GM19468 (cell line): ENCODE results near the gene TNIP1.

Experiments used
- ATAC-seq: cut with Tn5 transposase; IDR thresholded peaks from one replicate; pipeline ENCODE4 v1.9.1; 2021; ENCODE audit warnings: mild to moderate bottlenecking, moderate library complexity, moderate number of reproducible peaks; ENCODE audit not compliant: unreplicated experiment; ENCODE audit errors: extremely low read depth

The TNIP1 gene

GRCh38 chr5:151086192-151086869, 5.5 kb upstream of the TNIP1 start:
- ATAC-seq: no peak

DNA sequence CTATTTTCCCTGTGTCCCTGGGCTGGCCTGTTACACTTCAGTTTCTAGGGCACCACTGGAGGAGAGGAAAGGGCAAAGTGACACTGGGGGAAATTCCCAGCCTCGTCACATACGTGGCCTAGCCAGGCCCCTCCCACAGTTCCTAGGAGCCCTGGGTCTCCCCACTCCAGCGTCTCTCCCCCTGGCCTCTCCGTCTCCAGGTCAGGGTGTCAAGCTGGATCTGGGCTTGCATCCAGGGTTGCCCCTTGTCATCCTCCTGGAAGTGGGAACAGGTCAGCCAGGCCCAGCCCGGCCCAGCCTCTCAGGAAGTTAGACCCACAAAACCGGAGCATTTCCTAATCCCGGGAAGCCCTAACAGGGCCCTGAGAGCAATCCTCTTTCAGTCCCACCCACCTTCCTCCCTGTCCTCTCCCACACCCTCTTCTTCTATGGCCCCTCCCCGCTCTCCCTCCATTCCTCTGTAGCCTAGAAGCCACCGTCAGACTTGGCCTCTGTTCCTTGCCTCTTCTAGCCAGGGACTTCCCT, 4.7 kb upstream of the TNIP1 start:
- ATAC-seq: no peak

DNA sequence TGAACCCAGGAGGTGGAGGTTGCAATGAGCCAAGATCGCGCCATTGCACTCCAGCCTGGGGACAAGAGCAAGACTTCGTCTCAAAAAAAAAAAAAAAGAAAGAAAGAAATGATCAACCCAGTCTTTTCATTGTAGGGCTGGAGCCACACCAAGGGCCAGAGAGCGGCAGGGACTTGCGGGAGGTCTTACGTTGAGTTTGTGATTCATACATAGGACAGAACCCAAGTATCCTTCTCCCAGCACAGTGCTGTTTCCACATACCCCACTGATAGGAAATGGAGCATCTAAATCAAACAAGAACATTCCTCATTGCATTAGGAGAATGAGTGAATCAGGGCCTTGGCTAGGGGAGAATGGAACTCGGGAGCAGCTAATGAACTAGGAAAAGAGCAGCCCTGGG, 3.5 kb upstream of the TNIP1 start:
- no peak for ATAC-seq

DNA sequence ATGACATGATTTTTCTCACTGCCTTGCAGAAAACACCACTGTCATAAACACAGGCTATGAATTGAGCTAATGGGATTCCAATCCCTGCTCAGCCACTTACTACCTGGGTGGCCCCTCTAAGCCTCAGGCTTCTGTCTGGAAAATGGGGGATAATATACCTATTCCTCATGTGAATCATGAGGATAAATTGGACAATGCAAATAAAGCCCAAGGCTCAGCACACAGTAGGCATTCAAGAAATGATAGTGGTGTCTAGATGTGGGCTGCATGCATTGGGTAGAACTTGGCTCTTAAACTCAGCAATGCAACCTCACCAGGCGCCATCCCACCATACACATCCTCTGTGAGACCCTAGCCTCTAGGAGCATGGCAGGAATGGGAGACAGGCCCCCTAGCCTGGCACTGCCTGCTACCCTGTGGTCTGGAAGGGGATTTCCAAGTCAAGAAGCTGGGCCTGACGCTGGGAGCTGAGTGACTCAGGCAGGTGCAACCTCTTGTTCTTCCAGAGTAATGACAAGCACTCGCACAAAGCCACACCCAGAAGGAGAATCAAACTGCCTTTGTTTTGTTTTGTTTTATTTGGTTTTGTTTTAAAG, 2.3 kb upstream of the TNIP1 start:
- no peak for ATAC-seq

- no peak for ATAC-seq
These were observed 1.6 kb upstream of the TNIP1 start for GRCh38 chr5:151082282-151082902.

DNA sequence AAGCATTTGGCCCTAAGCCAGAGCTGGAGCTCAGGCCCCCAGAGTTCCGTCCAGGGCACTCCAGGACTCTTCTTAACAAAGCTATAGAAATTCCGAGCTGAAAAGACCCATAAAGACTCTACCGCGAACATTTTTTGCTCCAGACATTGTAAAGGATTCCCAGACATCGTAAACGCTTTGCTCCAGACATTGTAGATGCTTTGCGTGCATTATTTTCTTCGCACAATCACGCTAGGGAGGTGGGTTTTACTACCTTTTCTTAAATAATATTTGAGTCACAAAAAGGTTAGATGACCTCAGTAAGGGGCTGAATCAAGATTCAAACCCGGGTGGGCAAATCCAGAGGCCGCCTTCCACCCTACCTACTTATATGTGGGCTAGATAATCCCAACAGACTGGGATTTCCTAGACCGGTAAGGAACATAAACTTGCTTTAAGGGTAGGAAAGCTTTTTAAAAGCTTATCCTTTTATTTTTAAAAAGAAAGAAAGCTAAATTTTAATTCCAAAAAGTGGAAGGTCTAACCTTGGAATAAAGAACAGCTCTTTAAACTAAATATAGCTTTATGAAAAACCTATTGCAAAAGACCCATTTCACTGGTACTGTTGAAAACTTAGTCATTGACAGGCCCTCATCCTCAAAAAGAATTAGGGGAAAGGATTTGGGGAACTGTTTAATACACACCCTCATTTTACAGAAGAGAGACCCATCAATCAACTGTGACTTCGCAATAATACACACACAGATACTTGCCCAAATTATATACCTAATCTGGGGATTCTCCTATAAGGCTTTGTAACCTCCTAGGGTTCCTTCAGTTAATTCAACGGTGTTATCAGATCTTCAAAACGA, 822 bp upstream of the TNIP1 start:
- ATAC-seq: no peak

DNA sequence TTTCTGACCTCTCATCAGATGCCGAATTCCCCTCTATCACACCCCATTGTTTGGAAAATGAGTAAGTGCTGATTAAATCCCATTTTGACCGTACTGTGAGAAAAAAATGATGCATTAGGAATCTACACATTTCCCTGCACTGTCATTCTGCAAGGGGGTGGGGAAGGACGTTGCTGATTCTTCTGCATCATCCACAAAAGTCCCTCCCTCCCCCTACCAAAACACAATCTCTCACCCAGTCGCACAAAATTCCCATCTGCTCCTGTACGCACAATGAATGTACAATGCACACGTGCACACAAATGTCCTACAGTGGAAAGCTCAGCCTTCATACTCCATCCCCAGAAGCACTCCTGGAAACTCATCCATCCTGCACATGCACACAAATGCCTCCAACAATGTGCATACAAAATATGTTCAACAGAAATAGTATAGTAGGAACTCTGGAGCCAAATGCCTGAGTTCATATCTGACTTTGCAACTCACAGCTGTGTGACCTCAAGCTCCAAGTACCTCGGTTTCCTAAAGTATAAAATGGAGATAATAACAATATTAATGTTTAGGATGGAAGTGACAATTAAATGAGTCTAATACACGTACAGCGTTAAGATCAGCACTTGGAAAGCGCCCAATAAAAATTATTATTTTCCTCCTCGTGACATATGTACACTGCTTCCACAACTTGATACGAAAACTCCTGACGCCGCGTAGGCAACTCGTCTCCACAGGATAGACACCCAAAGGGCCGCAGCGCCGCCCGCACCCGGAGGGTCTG, 809 bp downstream of the TNIP1 start:
- no peak for ATAC-seq

GRCh38 chr5:151078490-151079262, 2.2 kb downstream of the TNIP1 start:
- peak; percentile 11 for ATAC-seq

GRCh38 chr5:151077967-151078366, 2.9 kb downstream of the TNIP1 start:
- ATAC-seq: no peak

GRCh38 chr5:151077419-151077818, 3.4 kb downstream of the TNIP1 start:
- no peak for ATAC-seq

DNA sequence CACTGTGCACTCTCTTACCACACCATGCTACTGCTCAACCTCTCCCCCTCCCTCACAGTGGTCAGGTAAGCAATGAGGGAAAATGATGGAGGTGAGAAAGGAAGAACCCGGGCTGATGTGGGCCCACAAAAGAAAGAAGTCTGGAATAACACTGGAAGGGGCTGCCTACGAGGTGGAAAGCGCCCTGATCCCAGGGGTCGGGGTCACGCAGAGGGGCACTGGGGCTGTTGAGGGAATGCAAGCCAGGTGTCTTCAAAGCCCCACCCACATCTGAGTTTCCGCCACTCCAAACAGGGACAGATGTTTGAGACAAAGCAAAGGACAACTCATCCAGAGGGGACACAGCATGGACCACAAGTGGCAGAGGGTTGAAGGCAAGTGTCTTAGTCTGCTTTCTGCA, 4.2 kb downstream of the TNIP1 start:
- ATAC-seq: no peak

GRCh38 chr5:151075698-151076331, 5.0 kb downstream of the TNIP1 start:
- no peak for ATAC-seq

GRCh38 chr5:151074557-151074956, 6.3 kb downstream of the TNIP1 start:
- no peak for ATAC-seq

GRCh38 chr5:151073280-151073679, 7.6 kb downstream of the TNIP1 start:
- ATAC-seq: no peak

- ATAC-seq: no peak
These were observed 8.2 kb downstream of the TNIP1 start for GRCh38 chr5:151072630-151073025.

- no peak for ATAC-seq
These were observed 8.8 kb downstream of the TNIP1 start for GRCh38 chr5:151071848-151072629.

DNA sequence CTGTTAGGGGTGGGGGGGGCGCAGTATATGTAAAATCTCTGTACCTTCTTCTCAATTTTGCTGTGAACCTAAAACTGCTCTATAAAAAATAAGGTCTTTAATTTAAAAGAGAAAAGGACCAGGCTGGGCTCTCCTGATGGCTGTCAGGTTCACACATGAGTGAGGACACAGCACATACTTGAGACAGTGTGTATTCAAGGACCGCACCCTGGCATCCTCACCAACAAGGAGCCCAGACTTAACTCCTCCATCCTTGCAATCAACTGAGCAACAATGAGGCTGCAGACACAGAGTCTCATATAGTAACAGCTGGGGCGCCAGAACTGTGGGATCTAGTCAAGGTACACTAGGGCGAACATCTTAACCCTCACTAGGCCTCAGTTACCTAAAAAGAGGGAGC, 9.8 kb downstream of the TNIP1 start:
- no peak for ATAC-seq

- no peak for ATAC-seq
These were observed 10.4 kb downstream of the TNIP1 start for GRCh38 chr5:151070449-151070848.
